ENCODE measurements around the gene RAD51B.

The RAD51B gene

DNA sequence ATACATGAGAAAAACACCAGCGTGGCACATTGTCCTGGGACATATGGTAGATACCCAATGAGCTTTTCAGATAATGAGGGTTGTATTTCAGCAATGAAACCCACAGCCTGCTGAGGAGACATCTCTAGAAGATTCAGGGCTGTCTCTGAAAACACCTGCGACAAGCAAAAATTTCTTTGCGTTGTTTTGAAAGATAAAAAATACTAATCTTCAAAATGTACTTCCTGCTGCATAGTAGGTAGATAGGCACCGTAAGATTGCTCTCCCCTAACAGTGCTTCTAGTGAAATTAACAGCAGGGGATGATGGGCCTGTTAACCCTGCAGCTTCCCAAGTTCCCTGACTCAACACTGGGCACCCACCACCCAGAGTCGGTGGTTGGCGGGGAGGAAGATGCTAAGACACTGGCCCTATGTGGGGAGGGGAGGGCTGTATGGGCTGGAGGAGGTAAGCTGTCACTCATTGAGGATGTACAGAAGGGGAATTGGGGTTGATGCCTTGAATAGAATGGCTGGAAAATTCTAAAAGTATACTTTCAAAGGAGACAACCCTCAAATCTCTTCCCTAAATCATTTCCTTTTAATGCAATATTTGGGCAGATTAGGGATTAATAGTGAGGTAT lies 953.3 kb downstream of the RAD51B start:
- no peak for FAIRE-seq
- DNase-seq (ENCODE audit: insufficient read length, low spot score), result no peak
- TF ChIP-seq, protein P1, sequence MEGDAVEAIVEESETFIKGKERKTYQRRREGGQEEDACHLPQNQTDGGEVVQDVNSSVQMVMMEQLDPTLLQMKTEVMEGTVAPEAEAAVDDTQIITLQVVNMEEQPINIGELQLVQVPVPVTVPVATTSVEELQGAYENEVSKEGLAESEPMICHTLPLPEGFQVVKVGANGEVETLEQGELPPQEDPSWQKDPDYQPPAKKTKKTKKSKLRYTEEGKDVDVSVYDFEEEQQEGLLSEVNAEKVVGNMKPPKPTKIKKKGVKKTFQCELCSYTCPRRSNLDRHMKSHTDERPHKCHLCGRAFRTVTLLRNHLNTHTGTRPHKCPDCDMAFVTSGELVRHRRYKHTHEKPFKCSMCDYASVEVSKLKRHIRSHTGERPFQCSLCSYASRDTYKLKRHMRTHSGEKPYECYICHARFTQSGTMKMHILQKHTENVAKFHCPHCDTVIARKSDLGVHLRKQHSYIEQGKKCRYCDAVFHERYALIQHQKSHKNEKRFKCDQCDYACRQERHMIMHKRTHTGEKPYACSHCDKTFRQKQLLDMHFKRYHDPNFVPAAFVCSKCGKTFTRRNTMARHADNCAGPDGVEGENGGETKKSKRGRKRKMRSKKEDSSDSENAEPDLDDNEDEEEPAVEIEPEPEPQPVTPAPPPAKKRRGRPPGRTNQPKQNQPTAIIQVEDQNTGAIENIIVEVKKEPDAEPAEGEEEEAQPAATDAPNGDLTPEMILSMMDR (IDR thresholded peaks at IDR 0.05; ENCODE audit: insufficient read depth, missing control alignments), result no peak

DNA sequence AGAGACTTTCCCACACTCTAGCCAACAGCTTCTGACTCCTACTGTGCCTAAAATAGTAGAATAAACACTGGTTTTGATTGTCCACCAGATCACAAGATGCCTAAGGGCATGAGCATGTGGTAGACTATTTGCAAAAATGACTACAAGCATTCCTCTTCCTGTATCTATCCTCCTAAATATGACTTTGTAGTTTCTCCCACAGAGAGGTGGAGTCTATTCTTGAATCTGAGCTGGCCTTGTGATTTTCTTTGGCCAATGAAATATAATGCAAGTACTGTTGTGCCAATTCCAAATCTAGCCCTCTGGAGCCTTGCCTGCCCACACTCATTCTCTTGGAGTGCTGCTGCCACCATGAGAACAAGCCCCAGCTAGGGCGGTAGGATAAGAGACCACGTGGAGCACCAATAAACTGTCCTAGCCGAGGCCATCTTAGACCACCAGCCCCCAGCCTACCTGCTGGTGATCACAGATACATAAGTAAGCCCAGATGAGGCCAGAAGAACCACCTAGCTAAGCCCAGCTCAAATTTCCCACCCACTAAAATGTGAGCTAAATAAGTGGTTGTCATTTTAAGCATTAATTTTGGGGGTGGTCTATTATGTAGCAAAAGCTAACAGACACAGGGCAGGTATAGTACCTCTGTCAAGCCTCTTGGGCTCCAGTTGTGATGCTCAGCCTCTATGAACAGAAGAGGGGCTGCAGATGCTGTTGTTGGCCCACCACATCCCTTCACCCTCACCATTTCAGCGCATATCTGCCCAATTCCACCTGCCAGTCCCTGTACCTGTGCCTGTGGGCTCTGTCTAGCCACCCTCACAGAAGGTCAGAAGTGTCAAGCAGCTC lies 955.4 kb downstream of the RAD51B start:
- FAIRE-seq (no peak), DNase-seq (ENCODE audit: insufficient read length, low spot score) (no peak)
- TF ChIP-seq, protein P1 (IDR thresholded peaks at IDR 0.05; ENCODE audit: insufficient read depth, missing control alignments), result no peak

DNA sequence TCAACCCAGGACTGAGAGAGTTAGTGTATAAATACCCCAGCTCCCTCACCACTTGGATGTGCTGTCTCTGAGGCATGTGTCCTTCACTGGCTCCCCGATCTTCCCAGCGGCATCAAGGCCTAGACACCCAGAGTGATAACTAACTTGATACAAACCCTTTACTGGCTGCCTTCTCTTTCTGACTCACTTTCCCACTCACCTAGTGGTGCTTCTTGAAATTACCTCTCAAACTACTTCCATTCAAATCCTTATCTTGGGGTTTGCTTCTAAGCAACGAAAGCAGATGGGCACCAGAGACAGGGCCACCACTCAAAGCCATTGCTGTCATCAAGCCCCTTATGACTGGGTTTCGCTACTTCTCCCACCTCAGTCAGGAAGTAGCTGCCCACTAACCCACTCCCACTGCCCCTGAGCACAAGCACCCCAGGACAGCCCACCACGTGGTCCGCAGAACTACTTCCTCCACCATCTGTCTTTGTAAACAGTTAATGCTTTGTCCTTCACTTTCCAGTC lies 956.1 kb downstream of the RAD51B start:
- DNase-seq (ENCODE audit: insufficient read length, low spot score), result no peak
- FAIRE-seq, result no peak
- TF ChIP-seq, protein P1 (IDR thresholded peaks at IDR 0.05; ENCODE audit: insufficient read depth, missing control alignments), result no peak

DNA sequence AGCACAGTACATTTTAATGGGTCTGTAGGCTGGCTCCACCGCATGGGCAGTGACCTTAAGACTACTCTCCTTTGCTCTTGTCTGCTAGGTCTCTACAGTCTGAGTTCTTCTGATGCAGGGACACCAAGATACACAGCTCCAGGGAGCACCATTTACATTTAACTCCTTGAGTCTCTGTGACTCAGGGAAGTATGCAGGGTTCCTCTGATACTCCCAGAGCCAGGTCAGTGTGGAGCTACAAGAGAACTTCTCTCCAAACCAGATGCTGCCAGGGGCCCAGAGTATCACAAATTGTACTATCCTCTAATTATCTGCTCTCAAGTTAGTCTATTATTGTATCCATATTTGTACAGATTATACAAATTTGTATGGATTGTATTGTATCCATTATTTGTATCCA lies 958.1 kb downstream of the RAD51B start:
- DNase-seq (ENCODE audit: insufficient read length, low spot score), result no peak
- FAIRE-seq, result no peak
- TF ChIP-seq, protein P1 (IDR thresholded peaks at IDR 0.05; ENCODE audit: insufficient read depth, missing control alignments), result no peak
